IPS-15b (cell line): Measurements from ENCODE around the gene MAML2.

Experiments
- H3K27me3 ChIP-seq: one replicate; pipeline ENCODE4 v1.6.1; 2013; ENCODE audit warnings: low read length; ENCODE audit not compliant: control insufficient read depth, insufficient read depth
- H3K36me3 ChIP-seq: one replicate; pipeline ENCODE4 v1.6.1; 2013; ENCODE audit warnings: low read length; ENCODE audit not compliant: control insufficient read depth, insufficient read depth
- H3K4me1 ChIP-seq: one replicate; pipeline ENCODE4 v1.6.1; 2013; ENCODE audit warnings: mild to moderate bottlenecking, low read length; ENCODE audit not compliant: control insufficient read depth, insufficient read depth
- H3K4me3 ChIP-seq: one replicate; pipeline ENCODE4 v1.5.1; 2013; ENCODE audit warnings: low read depth, low read length
- H3K9ac ChIP-seq: one replicate; pipeline ENCODE4 v1.6.1; 2013; ENCODE audit warnings: low read depth, mild to moderate bottlenecking, low read length
- H3K9me3 ChIP-seq: one replicate; pipeline ENCODE4 v1.6.1; 2013; ENCODE audit warnings: mild to moderate bottlenecking, low read length; ENCODE audit not compliant: control insufficient read depth, insufficient read depth

Gene MAML2

DNA sequence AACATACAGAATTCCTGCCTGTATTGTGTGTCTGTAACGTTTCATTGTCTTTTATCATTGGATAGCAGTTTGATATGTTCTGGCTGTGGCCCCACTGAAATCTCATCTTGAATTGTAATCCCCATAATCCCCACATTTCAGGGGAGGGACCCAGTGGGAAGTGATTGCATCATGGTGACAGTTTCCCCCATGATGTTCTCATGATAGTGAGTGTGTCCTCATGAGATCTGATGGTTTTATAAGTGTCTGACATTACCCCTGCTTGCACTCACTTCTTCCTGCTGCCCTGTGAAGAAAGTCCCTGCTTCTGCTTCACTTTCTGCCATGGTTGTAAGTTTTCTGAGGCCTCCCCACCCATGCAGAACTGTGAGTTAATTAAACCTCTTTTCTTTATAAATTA is 399.4 kb downstream of the MAML2 start:
- Histone ChIP-seq H3K4me1 (no peaks in the 10 kb centered on the region), H3K36me3 (no peaks in the 10 kb centered on the region), H3K9ac (no peak overlapping the region), H3K9me3 (peaks cover 9% of the 10 kb centered on the region), H3K4me3 (no peak overlapping the region), H3K27me3 (no peaks in the 10 kb centered on the region)

DNA sequence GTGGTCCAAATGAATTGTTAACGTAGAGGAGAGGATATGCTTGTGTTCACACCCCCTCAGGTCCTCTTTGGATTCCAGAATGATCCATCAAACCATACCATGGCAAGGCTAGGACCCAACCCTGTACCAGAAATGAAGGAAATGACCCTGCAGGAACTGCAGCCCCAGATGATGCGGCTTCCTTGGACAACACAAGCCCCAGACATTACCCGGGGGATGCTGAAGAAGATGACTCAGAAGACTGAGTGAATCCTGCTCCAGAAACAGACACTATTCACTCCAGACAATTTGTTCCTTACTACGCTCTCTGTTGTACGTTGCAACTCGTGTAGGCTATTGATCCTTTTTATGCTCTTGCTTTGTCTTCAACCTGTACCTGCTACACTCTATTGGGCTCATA is 403.9 kb downstream of the MAML2 start:
- H3K4me1 ChIP-seq, result no peaks in the 10 kb centered on the region
- H3K36me3 ChIP-seq, result no peaks in the 10 kb centered on the region
- no peaks in the 10 kb centered on the region for H3K27me3 ChIP-seq
- H3K4me3 ChIP-seq, result no peak overlapping the region
- no peak overlapping the region for H3K9ac ChIP-seq
- no peaks in the 10 kb centered on the region for H3K9me3 ChIP-seq

DNA sequence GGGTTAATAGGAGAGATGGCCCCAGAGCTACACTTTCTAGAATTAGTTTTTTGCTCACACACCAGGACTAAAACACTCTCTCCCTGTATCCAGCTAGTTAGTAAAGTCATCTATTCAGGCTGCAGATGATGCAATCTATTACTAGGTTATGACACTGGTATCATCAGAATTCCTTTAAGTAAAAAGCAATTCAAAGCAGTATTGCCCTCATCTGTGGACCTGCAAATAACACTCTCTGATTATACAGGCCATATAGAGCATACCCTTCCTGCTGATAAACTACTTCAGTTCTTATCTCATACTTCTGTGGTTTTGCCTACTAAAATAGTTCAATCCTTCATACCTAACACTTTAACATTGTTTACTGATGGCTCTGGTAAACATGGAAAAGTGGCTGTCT is 405.6 kb downstream of the MAML2 start:
- H3K4me1 ChIP-seq, result no peaks in the 10 kb centered on the region
- H3K36me3 ChIP-seq, result no peaks in the 10 kb centered on the region
- no peak overlapping the region for H3K4me3 ChIP-seq
- H3K9ac ChIP-seq, result no peak overlapping the region
- no peaks in the 10 kb centered on the region for H3K27me3 ChIP-seq
- no peaks in the 10 kb centered on the region for H3K9me3 ChIP-seq

DNA sequence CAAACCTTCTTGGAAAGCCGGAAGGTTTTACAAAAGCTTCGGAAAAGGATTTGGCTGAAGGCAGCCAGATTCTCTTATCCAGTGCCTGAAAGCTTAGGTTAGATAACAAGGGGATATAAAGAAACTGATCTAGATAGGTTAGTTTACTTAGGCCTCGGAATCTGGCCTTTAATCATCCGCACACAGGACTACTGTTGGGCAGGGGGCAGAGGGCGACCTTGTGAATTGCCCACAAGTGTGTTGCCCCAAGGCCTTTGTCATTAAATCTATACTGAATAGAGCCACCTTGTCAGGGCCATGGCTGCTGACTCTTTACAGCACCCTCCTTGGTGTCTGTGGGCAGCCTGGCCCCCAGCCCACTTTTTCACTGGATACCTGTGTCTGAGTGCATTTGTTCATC is 409.4 kb downstream of the MAML2 start:
- Histone ChIP-seq H3K4me1 (no peaks in the 10 kb centered on the region), H3K4me3 (no peak overlapping the region), H3K9ac (no peak overlapping the region), H3K36me3 (no peaks in the 10 kb centered on the region), H3K27me3 (no peaks in the 10 kb centered on the region), H3K9me3 (no peaks in the 10 kb centered on the region)

DNA sequence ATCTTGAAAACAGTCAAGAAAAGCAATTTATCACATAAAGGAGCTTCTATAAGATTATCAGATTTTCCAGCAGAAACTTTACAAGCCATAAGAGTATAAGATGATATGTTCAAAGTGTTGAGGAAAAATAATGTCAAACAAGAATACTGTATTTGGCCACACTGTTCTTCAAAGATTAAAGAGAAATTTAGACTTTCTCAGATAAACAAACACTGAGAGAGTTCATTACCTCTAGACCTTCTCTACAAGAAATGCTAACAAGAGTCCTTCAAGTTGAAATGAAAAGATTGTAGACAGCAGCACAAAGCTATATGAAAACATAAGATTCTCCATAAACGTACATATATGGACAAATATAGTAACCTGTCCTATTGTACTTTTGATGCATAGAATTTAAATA is 411.1 kb downstream of the MAML2 start:
- Histone ChIP-seq H3K9ac (no peak overlapping the region), H3K36me3 (no peaks in the 10 kb centered on the region), H3K27me3 (no peaks in the 10 kb centered on the region), H3K4me1 (no peaks in the 10 kb centered on the region), H3K9me3 (no peaks in the 10 kb centered on the region), H3K4me3 (no peak overlapping the region)

DNA sequence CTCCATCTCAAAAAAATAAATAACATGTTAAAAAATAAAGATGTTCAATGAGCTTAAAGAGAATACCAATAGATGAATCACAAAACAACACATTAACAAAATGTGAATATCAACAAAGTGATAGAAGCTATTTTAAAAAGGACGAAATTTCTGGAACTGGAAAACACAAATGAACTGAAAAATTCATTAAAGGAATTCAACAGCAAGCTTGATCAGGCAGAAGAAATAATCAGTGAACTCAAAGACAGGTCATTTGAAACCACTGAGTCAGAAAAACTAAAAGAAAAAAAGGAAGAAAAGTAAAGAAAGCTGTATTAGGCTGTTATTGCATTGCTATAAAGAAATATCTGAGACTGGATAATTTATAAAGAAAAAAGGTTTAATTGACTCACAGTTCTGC is 412.0 kb downstream of the MAML2 start:
- H3K9ac ChIP-seq, result no peak overlapping the region
- no peaks in the 10 kb centered on the region for H3K27me3 ChIP-seq
- H3K36me3 ChIP-seq, result no peaks in the 10 kb centered on the region
- no peaks in the 10 kb centered on the region for H3K4me1 ChIP-seq
- H3K9me3 ChIP-seq, result no peaks in the 10 kb centered on the region
- H3K4me3 ChIP-seq, result no peak overlapping the region

DNA sequence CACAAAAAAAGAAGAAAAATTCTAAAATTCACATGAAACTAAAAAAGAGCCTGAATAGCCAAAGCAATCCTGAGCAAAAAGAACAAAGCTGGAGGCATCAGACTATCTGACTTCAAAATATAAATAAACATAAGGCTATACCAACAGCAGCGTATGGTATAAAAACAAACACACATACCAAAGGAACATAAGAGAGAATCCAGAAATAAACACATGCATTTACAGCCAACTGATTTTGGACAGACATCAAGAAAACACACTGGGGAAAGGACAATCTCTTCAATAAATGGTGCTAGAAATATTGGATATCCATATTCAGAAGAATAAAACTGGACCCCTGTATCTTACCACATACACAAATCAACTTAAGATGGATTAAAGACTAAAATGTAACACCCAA is 416.3 kb downstream of the MAML2 start:
- Histone ChIP-seq H3K9ac (no peak overlapping the region), H3K27me3 (no peaks in the 10 kb centered on the region)

More for the DNA sequence above, 416.3 kb downstream of the MAML2 start:
- Histone ChIP-seq H3K36me3 (no peaks in the 10 kb centered on the region), H3K4me1 (peaks cover 9% of the 10 kb centered on the region), H3K4me3 (no peak overlapping the region), H3K9me3 (no peaks in the 10 kb centered on the region)
